ENCODE data around the gene TDRD3. TPM values are rescaled to one million over a fixed set of nuclear protein-coding genes. Genes with fewer than 3 reads are reported as not detected.
A peak's percentile ranks its signal among the peaks of the same experiment; 100 is the strongest.
"Not testable (repeated sequence)": the region's sequence is repeated elsewhere in the genome, so short reads cannot be mapped to it uniquely, and the experiment has no call there.

Gene TDRD3
- total RNA-seq: 23.7 TPM
- long read RNA-seq, partial matches to known transcripts: 10 of 27 reads
- long read RNA-seq, other reads (novel, unspliced or antisense): 16 of 27 reads

GRCh38 chr13:60396783-60397703, at the start of gene TDRD3:
TSS of gene TDRD3 (plus strand) at chr13:60397220. CDS start at chr13:60397365, 145 bp downstream.
- peak; percentile 92 for DNase-seq (ENCODE audit: low spot score)

GRCh38 chr13:60347690-60348089, 49.3 kb upstream of the TDRD3 start:
- DNase-seq (ENCODE audit: low spot score): no peak

GRCh38 chr13:60348097-60348496, 48.9 kb upstream of the TDRD3 start:
- no peak for DNase-seq (ENCODE audit: low spot score)

- DNase-seq (ENCODE audit: low spot score): no peak
Observed at GRCh38 chr13:60351326-60351725, 45.7 kb upstream of the TDRD3 start.

- no peak for DNase-seq (ENCODE audit: low spot score)
Observed at GRCh38 chr13:60351855-60352615, 45.0 kb upstream of the TDRD3 start.

GRCh38 chr13:60352644-60353043, 44.4 kb upstream of the TDRD3 start:
- DNase-seq (ENCODE audit: low spot score): no peak

- DNase-seq (ENCODE audit: low spot score): no peak
Observed at GRCh38 chr13:60355056-60355455, 42.0 kb upstream of the TDRD3 start.

GRCh38 chr13:60356970-60357369, 40.0 kb upstream of the TDRD3 start:
- DNase-seq (ENCODE audit: low spot score): no peak

GRCh38 chr13:60358453-60358852, 38.6 kb upstream of the TDRD3 start:
- DNase-seq (ENCODE audit: low spot score): no peak

- DNase-seq (ENCODE audit: low spot score): no peak
Observed at GRCh38 chr13:60363288-60363687, 33.7 kb upstream of the TDRD3 start.

GRCh38 chr13:60369242-60369641, 27.8 kb upstream of the TDRD3 start:
- DNase-seq (ENCODE audit: low spot score): no peak

- DNase-seq (ENCODE audit: low spot score): no peak
Observed at GRCh38 chr13:60370343-60370742, 26.7 kb upstream of the TDRD3 start.

- DNase-seq (ENCODE audit: low spot score): no peak
Observed at GRCh38 chr13:60372141-60372540, 24.9 kb upstream of the TDRD3 start.

GRCh38 chr13:60379282-60379681, 17.7 kb upstream of the TDRD3 start:
- DNase-seq (ENCODE audit: low spot score): not testable (repeated sequence)

- DNase-seq (ENCODE audit: low spot score): no peak
Observed at GRCh38 chr13:60379837-60380565, 17.0 kb upstream of the TDRD3 start.

GRCh38 chr13:60384911-60385310, 12.1 kb upstream of the TDRD3 start:
- DNase-seq (ENCODE audit: low spot score): no peak

- DNase-seq (ENCODE audit: low spot score): no peak
Observed at GRCh38 chr13:60386250-60386649, 10.8 kb upstream of the TDRD3 start.

- DNase-seq (ENCODE audit: low spot score): no peak
Observed at GRCh38 chr13:60392131-60392530, 4.9 kb upstream of the TDRD3 start.

- DNase-seq (ENCODE audit: low spot score): peak; percentile 96
Observed at GRCh38 chr13:60395971-60396782, 843 bp upstream of the TDRD3 start.

GRCh38 chr13:60397704-60398378, 821 bp downstream of the TDRD3 start:
- DNase-seq (ENCODE audit: low spot score): peak; percentile 91
